Stimulated activated CD8-positive, alpha-beta memory T cell treated with anti-CD3 and anti-CD28 coated beads, Interleukin-15, amount 100 ng/mL, for 48 hours (primary cell): ENCODE results near the gene DYNC2LI1.

Source experiments
- DNase-seq, 2 donors: peaks; one replicate each; pipeline ENCODE4 v3.0.0-alpha.2; 2020; ENCODE audit warnings: low read depth in 2 of 2

DYNC2LI1 gene

DNA sequence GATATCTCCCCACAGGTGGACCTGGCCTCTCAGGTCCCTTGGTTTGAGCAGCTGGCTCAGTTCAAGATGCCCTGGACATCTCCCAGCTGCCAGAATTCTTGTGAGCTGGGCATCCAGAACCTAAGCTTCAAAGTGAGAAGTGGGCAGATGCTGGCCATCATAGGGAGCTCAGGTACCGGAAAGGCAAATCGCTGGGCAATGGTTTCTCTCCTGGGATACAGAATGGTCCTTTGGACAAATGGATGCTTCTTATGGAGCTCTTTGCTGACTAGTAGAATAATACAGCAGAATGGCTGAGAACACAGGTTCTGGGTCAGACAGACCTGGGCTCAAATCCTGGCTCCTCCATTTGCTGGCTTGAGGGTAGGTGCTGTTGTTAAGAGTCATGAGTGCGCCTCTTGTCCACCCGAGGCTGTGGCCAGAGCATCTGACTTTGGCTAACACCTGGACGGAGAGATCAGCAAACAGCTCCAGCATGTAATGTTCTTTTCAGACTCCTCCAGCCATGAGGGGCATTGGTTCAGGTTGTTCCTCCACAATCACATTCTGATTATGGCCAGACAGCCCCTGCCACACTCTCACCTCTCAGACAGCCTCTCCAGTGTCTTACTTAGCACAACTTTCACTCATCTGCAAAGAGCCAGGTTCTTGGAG is 72.4 kb downstream of the DYNC2LI1 start:
- no peak for DNase-seq

DNA sequence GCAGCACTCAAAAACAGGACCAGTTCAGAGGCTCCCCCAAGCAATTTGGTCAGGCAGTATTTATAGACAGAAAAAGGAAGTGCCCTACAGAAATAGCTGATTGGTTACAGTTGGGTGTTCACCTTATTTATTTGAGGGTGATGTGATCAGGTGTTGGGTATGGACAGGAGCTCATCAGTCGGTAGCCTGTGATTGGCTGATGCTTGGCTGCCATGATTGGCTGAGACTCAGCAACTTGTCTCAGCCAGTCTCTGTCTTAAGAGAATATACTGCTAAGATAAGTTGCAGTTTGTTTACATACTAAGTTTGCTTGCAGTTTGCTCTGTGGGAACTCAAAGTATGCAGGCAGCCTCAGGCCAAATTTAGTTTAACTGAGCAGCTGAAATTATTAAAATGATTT is 74.4 kb downstream of the DYNC2LI1 start:
- DNase-seq, result no peak

DNA sequence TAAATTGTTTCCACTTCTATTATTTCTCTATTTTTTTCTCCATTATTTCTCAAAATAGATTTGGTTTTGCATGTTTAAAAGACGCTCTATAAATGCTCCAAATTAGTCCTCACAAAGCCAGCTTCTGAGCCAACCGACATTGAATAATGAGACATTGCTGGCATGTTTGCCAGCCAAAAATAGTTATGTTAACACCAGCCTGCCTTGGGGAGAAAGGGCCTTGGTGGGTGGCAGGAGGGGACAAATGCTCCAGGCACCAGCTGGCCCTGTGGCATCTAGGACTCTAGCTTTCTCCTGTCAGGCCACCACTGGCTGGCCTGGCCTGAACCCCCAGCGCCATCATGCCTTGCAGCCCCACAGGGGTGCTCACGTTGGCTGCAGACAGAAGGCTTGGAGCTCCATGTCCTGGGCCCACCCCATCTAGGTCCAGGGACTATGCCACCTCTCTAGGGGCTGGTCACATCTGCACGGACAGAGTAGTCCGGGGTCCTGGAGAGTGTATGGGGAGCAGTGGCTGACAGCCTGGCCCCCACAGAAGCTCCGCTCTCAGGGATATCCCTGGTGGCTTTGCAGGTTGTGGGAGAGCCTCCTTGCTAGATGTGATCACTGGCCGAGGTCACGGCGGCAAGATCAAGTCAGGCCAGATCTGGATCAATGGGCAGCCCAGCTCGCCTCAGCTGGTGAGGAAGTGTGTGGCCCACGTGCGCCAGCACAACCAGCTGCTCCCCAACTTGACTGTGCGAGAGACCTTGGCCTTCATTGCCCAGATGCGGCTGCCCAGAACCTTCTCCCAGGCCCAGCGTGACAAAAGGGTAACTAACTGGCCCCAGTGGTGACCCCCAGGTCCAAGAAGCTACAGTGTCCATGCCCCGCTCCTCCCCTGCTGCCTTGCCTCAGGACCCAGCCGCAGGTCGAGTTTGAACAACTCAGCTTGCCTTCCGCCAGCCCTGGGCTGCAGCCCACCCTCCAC is 77.5 kb downstream of the DYNC2LI1 start:
- no peak for DNase-seq

- DNase-seq, result no peak
These were observed 78.4 kb downstream of the DYNC2LI1 start for GRCh38 chr2:43852196-43852730.

DNA sequence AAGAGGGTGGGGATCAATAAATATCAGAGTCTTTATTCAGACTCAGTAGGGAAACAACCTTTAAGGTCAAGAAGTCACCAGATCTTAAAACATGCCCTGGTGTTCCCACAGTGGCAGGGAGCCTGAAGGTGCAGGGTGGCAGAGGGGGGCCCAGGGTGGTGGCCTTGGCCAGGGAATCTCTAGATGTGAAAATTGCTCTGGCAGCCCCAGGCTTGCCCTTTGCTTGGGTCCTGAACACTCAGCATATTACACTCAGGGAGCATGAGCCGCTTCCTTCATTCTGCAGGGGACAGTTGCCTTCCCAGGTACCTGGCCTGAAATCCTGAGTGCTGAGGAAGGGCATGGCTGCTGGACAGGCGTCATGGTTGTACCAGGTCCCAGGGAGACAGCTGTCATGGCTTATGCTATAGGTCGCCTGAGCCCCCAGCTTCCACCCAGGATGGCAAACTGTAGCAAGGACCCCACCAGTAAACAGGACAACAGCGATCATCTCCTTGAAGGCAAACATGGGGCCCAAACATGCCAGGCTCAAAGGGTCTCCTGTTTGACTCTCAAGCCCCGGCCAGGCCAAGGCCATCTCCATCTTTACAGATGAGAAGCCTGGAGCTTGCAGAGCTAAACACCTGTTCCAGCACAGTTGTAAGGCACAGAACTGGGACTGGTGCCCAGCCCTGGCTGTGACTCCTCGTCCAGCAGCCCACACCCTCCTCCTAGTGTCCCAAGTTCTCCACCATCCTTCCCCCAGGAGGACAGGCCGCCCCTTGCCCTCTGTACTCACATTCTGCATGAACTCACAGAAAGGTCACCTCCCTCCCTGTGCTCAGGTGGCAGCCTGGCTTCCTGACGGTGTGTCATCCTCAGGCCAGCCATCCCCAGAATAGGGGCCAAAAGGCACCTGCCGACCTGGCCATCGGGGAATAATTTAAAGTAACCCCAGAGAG is 79.6 kb downstream of the DYNC2LI1 start:
- no peak for DNase-seq

GRCh38 chr2:43854671-43855070 is 80.8 kb downstream of the DYNC2LI1 start:
- no peak for DNase-seq

- DNase-seq, result no peak
These were observed 81.5 kb downstream of the DYNC2LI1 start for GRCh38 chr2:43855292-43855691.
